H1 (cell line): ENCODE measurements around the gene GNAO1. TPM values are rescaled to one million over a fixed set of nuclear protein-coding genes. Genes with fewer than 3 reads are reported as not detected.

Source experiments
- CTCF ChIA-PET: fragments of 300-600 bp; sonication (Branson Sonifier 250); formaldehyde crosslinking; loops from one replicate; lab custom pipeline; 2021; ENCODE audit not compliant: partially characterized antibody; lab: Charles Lee
- POLR2A ChIA-PET: fragments of 300-600 bp; sonication (Branson Sonifier 250); formaldehyde crosslinking; loops from one replicate; lab custom pipeline; 2021; ENCODE audit warnings: inconsistent platforms; ENCODE audit not compliant: partially characterized antibody; lab: Charles Lee
- DNase-seq, 2 experiments: peaks; one replicate each; pipeline versions ENCODE4 v3.0.0 to v3.0.0-alpha.2; 2010 to 2022; ENCODE audit warnings: low spot score in 2 of 2, low read depth in 1 of 2, mixed read lengths in 1 of 2
- FAIRE-seq: peaks from 2 replicates; lab custom pipeline; 2011; peaks lifted over from hg19 to GRCh38; lab: Jason Lieb, UNC
- H2AFZ ChIP-seq: 2 replicates; pipeline ENCODE4 v1.8.1; 2012; ENCODE audit warnings: low read length, inconsistent platforms
- H2AK5ac ChIP-seq: 2 replicates; pipeline ENCODE4 v1.6.1; 2013; ENCODE audit warnings: low read depth, low read length
- H2BK120ac ChIP-seq: replicated peaks from 2 replicates; pipeline ENCODE3; 2013; ENCODE audit warnings: low read depth, low read length, inconsistent platforms
- H2BK12ac ChIP-seq: 2 replicates; pipeline ENCODE4 v1.6.1; 2013; ENCODE audit warnings: low read depth, low read length
- H2BK15ac ChIP-seq: 2 replicates; pipeline ENCODE4 v1.6.1; 2013; ENCODE audit warnings: low read length
- H2BK20ac ChIP-seq: 2 replicates; pipeline ENCODE4 v1.6.1; 2013; ENCODE audit warnings: low read length
- H2BK5ac ChIP-seq: 2 replicates; pipeline ENCODE4 v1.6.1; 2013; ENCODE audit warnings: low read depth, low read length
- H3K14ac ChIP-seq: 2 replicates; pipeline ENCODE4 v1.6.1; 2013; ENCODE audit warnings: inconsistent platforms; ENCODE audit not compliant: insufficient read length
- H3K18ac ChIP-seq: 2 replicates; pipeline ENCODE4 v1.6.1; 2013; ENCODE audit warnings: low read length; ENCODE audit errors: extremely low read depth
- H3K23ac ChIP-seq: 2 replicates; pipeline ENCODE4 v1.6.1; 2013; ENCODE audit warnings: inconsistent platforms; ENCODE audit not compliant: insufficient read length
- H3K23me2 ChIP-seq: 2 replicates; pipeline ENCODE4 v1.6.1; 2013; ENCODE audit warnings: low read depth, low read length
- H3K27ac ChIP-seq: 2 replicates; pipeline ENCODE4 v1.6.1; 2011; ENCODE audit warnings: low read depth, low read length, inconsistent platforms
- H3K27me3 ChIP-seq, 4 experiments: replicated peaks in 1 of 4; 1 replicate in 1 of 4; 2 replicates in 3 of 4; pipeline versions ENCODE4 v1.6.1 to v1.8.1; 2011 to 2013; ENCODE audit warnings: low read length in 3 of 4, mild to moderate bottlenecking in 3 of 4, inconsistent platforms in 2 of 4, mixed read lengths in 2 of 4, moderate library complexity in 1 of 4; ENCODE audit not compliant: control insufficient read depth in 3 of 4, insufficient read depth in 3 of 4; ENCODE audit errors: extremely low read depth in 1 of 4
- H3K36me3 ChIP-seq, 4 experiments: 2 replicates each; pipeline versions ENCODE4 v1.6.1 to v1.8.1; 2011 to 2013; ENCODE audit warnings: mild to moderate bottlenecking in 4 of 4, low read length in 3 of 4, moderate library complexity in 2 of 4, control low read depth in 1 of 4, inconsistent platforms in 1 of 4; ENCODE audit not compliant: insufficient read depth in 4 of 4, control insufficient read depth in 2 of 4
- H3K4ac ChIP-seq: replicated peaks from 2 replicates; pipeline ENCODE3; 2013; ENCODE audit warnings: low read length, low read depth, mixed read lengths, inconsistent platforms; ENCODE audit not compliant: insufficient read length
- H3K4me1 ChIP-seq, 4 experiments: replicated peaks in 1 of 4; 1 replicate in 1 of 4; 2 replicates in 3 of 4; pipeline versions ENCODE4 v1.6.1 to v1.8.1; 2011 to 2013; ENCODE audit warnings: low read length in 3 of 4, inconsistent platforms in 2 of 4, mixed read lengths in 1 of 4; ENCODE audit not compliant: insufficient read depth in 4 of 4, control insufficient read depth in 3 of 4
- H3K4me2 ChIP-seq, 2 experiments: 2 replicates each; pipeline versions ENCODE4 v1.6.1 to v1.8.1; 2011 to 2013; ENCODE audit warnings: low read depth in 2 of 2, low read length in 2 of 2, control low read depth in 1 of 2, inconsistent platforms in 1 of 2, mild to moderate bottlenecking in 1 of 2; ENCODE audit not compliant: insufficient read depth in 1 of 2
- H3K4me3 ChIP-seq, 4 experiments: fragments of 200-600, 300-600 bp in 1 of 4; sonication (generic), shearing (Covaris generic), sonication (Bioruptor Twin) in 1 of 4; 2 replicates each; pipeline versions ENCODE4 v1.5.1 to v1.8.1; 2011 to 2016; ENCODE audit warnings: low read length in 4 of 4, low read depth in 3 of 4, control low read depth in 2 of 4, inconsistent platforms in 2 of 4, mild to moderate bottlenecking in 2 of 4, mixed read lengths in 1 of 4, moderate library complexity in 1 of 4; ENCODE audit not compliant: insufficient read depth in 2 of 4; ENCODE audit errors: extremely low read depth in 1 of 4
- H3K56ac ChIP-seq: replicated peaks from 2 replicates; pipeline ENCODE3; 2013; ENCODE audit warnings: low read depth, mild to moderate bottlenecking, mixed read lengths, low read length, inconsistent platforms; ENCODE audit not compliant: insufficient read length
- H3K79me1 ChIP-seq: 2 replicates; pipeline ENCODE4 v1.6.1; 2013; ENCODE audit warnings: low read depth, low read length, control low read depth
- H3K79me2 ChIP-seq, 2 experiments: 2 replicates each; pipeline versions ENCODE4 v1.6.1 to v1.8.1; 2012 to 2013; ENCODE audit warnings: low read length in 2 of 2, mild to moderate bottlenecking in 2 of 2, inconsistent platforms in 1 of 2; ENCODE audit not compliant: insufficient read depth in 2 of 2, control insufficient read depth in 1 of 2
- H3K9ac ChIP-seq, 4 experiments: replicated peaks in 1 of 4; 1 replicate in 1 of 4; 2 replicates in 3 of 4; pipeline versions ENCODE4 v1.6.1 to v1.8.1; 2011 to 2013; ENCODE audit warnings: low read depth in 3 of 4, low read length in 3 of 4, control low read depth in 2 of 4, mild to moderate bottlenecking in 2 of 4, moderate library complexity in 2 of 4, inconsistent platforms in 1 of 4; ENCODE audit errors: extremely low read depth in 1 of 4
- H3K9me3 ChIP-seq, 2 experiments: 2 replicates each; pipeline versions ENCODE4 v1.6.1 to v1.8.1; 2012 to 2013; ENCODE audit warnings: mild to moderate bottlenecking in 2 of 2, moderate library complexity in 2 of 2, control low read depth in 1 of 2, inconsistent platforms in 1 of 2, low read depth in 1 of 2, low read length in 1 of 2, mixed read lengths in 1 of 2; ENCODE audit not compliant: insufficient read depth in 2 of 2
- H4K20me1 ChIP-seq, 2 experiments: replicated peaks in 1 of 2; 2 replicates each; pipeline versions ENCODE3 to v1.8.1; 2011 to 2013; ENCODE audit warnings: inconsistent platforms in 2 of 2, low read length in 2 of 2, mild to moderate bottlenecking in 1 of 2; ENCODE audit not compliant: insufficient read depth in 2 of 2, control insufficient read depth in 1 of 2
- H4K5ac ChIP-seq: 2 replicates; pipeline ENCODE4 v1.6.1; 2013; ENCODE audit warnings: low read length, low read depth, mixed read lengths, inconsistent platforms; ENCODE audit not compliant: insufficient read length
- H4K8ac ChIP-seq: 2 replicates; pipeline ENCODE4 v1.8.0; 2013; ENCODE audit warnings: mild to moderate bottlenecking, moderate library complexity, low read length, inconsistent platforms; ENCODE audit not compliant: insufficient read depth; ENCODE audit errors: extremely low read depth
- H4K91ac ChIP-seq: replicated peaks from 2 replicates; pipeline ENCODE3; 2013; ENCODE audit warnings: low read length, mixed read lengths, inconsistent platforms; ENCODE audit not compliant: insufficient read length
- JUN ChIP-seq: IDR thresholded peaks from 2 replicates; pipeline ENCODE4 v1.6.1; 2011; ENCODE audit warnings: low read depth, mild to moderate bottlenecking, improper control_type of control experiment, low read length
- TAF7 ChIP-seq: optimal IDR thresholded peaks from 2 replicates; pipeline ENCODE3; 2011; ENCODE audit warnings: low read depth, mild to moderate bottlenecking, inconsistent platforms, low read length, moderate library complexity, borderline replicate concordance
- YY1 ChIP-seq: IDR thresholded peaks from 2 replicates; pipeline ENCODE4 v1.6.1; 2011; ENCODE audit warnings: low read depth, mild to moderate bottlenecking, low read length
- WGBS, 2 experiments: shearing (Covaris generic) in 1 of 2; methylation state at CpG; one replicate each; pipeline versions ENCODE4 v1.1.6 to v1.1.7; 2013 to 2015; ENCODE audit warnings: low lambda C conversion rate in 2 of 2, mixed read lengths in 2 of 2, inconsistent platforms in 1 of 2, low coverage in 1 of 2, missing lambda C conversion rate in 1 of 2; ENCODE audit not compliant: insufficient replicate concordance in 2 of 2, insufficient coverage in 1 of 2, insufficient read length in 1 of 2; ENCODE audit errors: extremely low coverage in 1 of 2, missing lambda C conversion rate in 1 of 2; 5-methylcytosine and 5-hydroxymethylcytosine counted together
- polyA plus RNA-seq, 7 experiments: library from polyadenylated mRNA; depleted of rRNA in 3 of 7; stranded (reverse) in 5 of 7; unstranded in 2 of 7; fragments of >200 nt in 5 of 7; fragments of 200-250 nt in 2 of 7; gene quantifications; 1 replicate in 5 of 7; 2 replicates in 1 of 7; 4 replicates in 1 of 7; pipeline versions ENCODE4 v1.2.1 to v1.2.3, GENCODE V29; 2011 to 2013; ENCODE audit warnings: missing spikeins in 2 of 7, mixed read lengths in 2 of 7
- total RNA-seq: library from RNA; stranded (reverse); fragmentation: NEBNext Ultra II Directional; extraction: Animal tissue kit (Norgen Biotek cat#: 25700); gene quantifications from 2 replicates; pipeline ENCODE4 v1.2.1, GENCODE V29; 2021

GNAO1 gene
- total and polyA plus RNA-seq, 2 of the 8 experiments (the other 6 are each of a cell fraction or from before 2014, with no cell fraction given) = 6.7 to 34.4 TPM

DNA sequence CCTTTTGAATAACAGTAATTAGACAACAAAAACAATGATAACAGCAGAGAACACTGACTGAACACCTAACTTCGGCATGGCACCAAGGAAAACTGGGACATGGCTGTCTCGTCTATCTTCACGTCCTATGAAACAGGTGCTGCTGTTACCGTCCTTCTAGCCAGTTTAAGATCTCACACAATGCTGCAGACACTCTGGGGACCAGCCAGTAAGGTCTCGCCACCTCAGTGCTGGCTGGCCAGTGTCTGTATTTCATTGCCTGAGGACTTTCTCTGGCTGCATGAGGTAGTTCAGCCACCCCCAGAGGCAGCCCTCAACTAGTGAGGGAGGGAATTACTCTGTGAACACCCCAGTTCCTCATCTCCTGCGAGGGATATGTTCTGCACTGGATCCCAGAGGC, 176.5 kb downstream of the GNAO1 start:
- Histone ChIP-seq H3K4me3 (no peak overlapping the region), H3K4me1 (no peaks in the 10 kb centered on the region), H3K36me3 (peaks cover 0 to 3% (median 0%) of the 10 kb centered on the region in 4 experiments; a peak in 2 of 8 replicates), H3K14ac (no peak overlapping the region), H3K18ac (no peak overlapping the region), H3K79me2 (no peaks in the 10 kb centered on the region), H4K5ac (no peak overlapping the region), H2BK15ac (no peak overlapping the region), H3K23me2 (no peaks in the 10 kb centered on the region), H4K20me1 (no peaks in the 10 kb centered on the region), H3K9ac (no peak overlapping the region), H2AK5ac (no peak overlapping the region), H3K4me2 (no peak overlapping the region), H2AFZ (no peak overlapping the region), H4K8ac (no peak overlapping the region), H2BK5ac (no peak overlapping the region), H2BK12ac (no peak overlapping the region), H3K27me3 (no peaks in the 10 kb centered on the region), H3K27ac (no peak overlapping the region), H2BK20ac (no peak overlapping the region), H3K79me1 (no peaks in the 10 kb centered on the region), H3K23ac (no peak overlapping the region), H3K4ac (no peak overlapping the region), H2BK120ac (no peak overlapping the region), H3K9me3 (no peaks in the 10 kb centered on the region), H4K91ac (no peak overlapping the region), H3K56ac (no peak overlapping the region)
- POLR2A ChIA-PET = no interaction called here
- WGBS, 2 experiments = 97% methylated on average over 6 of the region's 6 CpGs; no CpG with 5 or more reads in 1 of the 2 experiments
- CTCF ChIA-PET = interaction anchor here (1.0 to 1.6 kb wide), 2 partner anchors 61 to 302 kb away, joined by 3 read pairs; no protein-coding TSS in a partner anchor
- no peak for DNase-seq
- FAIRE-seq = no peak
- no peak for TF ChIP-seq TAF7
- no peak for TF ChIP-seq YY1
- TF ChIP-seq JUN = no peak
